ENCODE measurements around the gene TAS2R41. TPM values are rescaled to one million over a fixed set of nuclear protein-coding genes. Genes with fewer than 3 reads are reported as not detected.

Gene TAS2R41
- total RNA-seq, 1 donor from 2014 or later = not detected

GRCh38 chr7:143444063-143444782 lies 33.5 kb upstream of the TAS2R41 start:
- Histone ChIP-seq H3K4me1 (no peaks in the 10 kb centered on the region), H3K4me3 (no peak overlapping the region), H3K27me3 (ENCODE audit: low read depth) (peaks cover 33% of the 10 kb centered on the region), H3K9me3 (replicated peaks) (no peaks in the 10 kb centered on the region), H3K27ac (replicated peaks) (no peak overlapping the region), H3K36me3 (no peaks in the 10 kb centered on the region)
- no peak for DNase-seq
- no peak for TF ChIP-seq CTCF (IDR thresholded peaks at IDR 0.05; ENCODE audit: borderline replicate concordance)
- intact Hi-C loops (cut with micrococcal nuclease) = no loop called here

GRCh38 chr7:143444785-143445184 lies 32.9 kb upstream of the TAS2R41 start:
- intact Hi-C loops (cut with micrococcal nuclease) = no loop called here
- DNase-seq = no peak
- no peak overlapping the region for H3K4me3 ChIP-seq
- H3K9me3 ChIP-seq (replicated peaks) = no peaks in the 10 kb centered on the region
- peaks cover 33% of the 10 kb centered on the region for H3K27me3 ChIP-seq (ENCODE audit: low read depth)
- H3K27ac ChIP-seq (replicated peaks) = no peak overlapping the region
- H3K36me3 ChIP-seq = no peaks in the 10 kb centered on the region
- no peak for TF ChIP-seq CTCF (IDR thresholded peaks at IDR 0.05; ENCODE audit: borderline replicate concordance)
- no peaks in the 10 kb centered on the region for H3K4me1 ChIP-seq

- Histone ChIP-seq H3K27me3 (ENCODE audit: low read depth) (peaks cover 33% of the 10 kb centered on the region), H3K4me1 (no peaks in the 10 kb centered on the region), H3K27ac (replicated peaks) (no peak overlapping the region), H3K9me3 (replicated peaks) (no peaks in the 10 kb centered on the region), H3K36me3 (no peaks in the 10 kb centered on the region), H3K4me3 (no peak overlapping the region)
- intact Hi-C loops (cut with micrococcal nuclease) = no loop called here
- no peak for DNase-seq
- TF ChIP-seq CTCF (IDR thresholded peaks at IDR 0.05; ENCODE audit: borderline replicate concordance) = no peak
These were observed 30.2 kb upstream of the TAS2R41 start for GRCh38 chr7:143447466-143447865.

GRCh38 chr7:143448429-143448828 lies 29.2 kb upstream of the TAS2R41 start:
- H3K27ac ChIP-seq (replicated peaks) = no peak overlapping the region
- no peak overlapping the region for H3K4me3 ChIP-seq
- H3K27me3 ChIP-seq (ENCODE audit: low read depth) = peaks cover 33% of the 10 kb centered on the region
- DNase-seq = no peak
- H3K4me1 ChIP-seq = no peaks in the 10 kb centered on the region
- no peaks in the 10 kb centered on the region for H3K9me3 ChIP-seq (replicated peaks)
- TF ChIP-seq CTCF (IDR thresholded peaks at IDR 0.05; ENCODE audit: borderline replicate concordance) = no peak
- intact Hi-C loops (cut with micrococcal nuclease) = no loop called here
- H3K36me3 ChIP-seq = no peaks in the 10 kb centered on the region

- Histone ChIP-seq H3K27ac (replicated peaks) (no peak overlapping the region), H3K4me3 (no peak overlapping the region), H3K4me1 (no peaks in the 10 kb centered on the region), H3K27me3 (ENCODE audit: low read depth) (peaks cover 33% of the 10 kb centered on the region), H3K36me3 (no peaks in the 10 kb centered on the region), H3K9me3 (replicated peaks) (no peaks in the 10 kb centered on the region)
- no peak for TF ChIP-seq CTCF (IDR thresholded peaks at IDR 0.05; ENCODE audit: borderline replicate concordance)
- intact Hi-C loops (cut with micrococcal nuclease) = no loop called here
- no peak for DNase-seq
These were observed 27.9 kb upstream of the TAS2R41 start for GRCh38 chr7:143449793-143450192.

All from left ventricle myocardium inferior (tissue), 1 donor.